AG04449 (cell line): ENCODE results near the gene KRT71.

ENCODE experiments used
- CTCF ChIA-PET: fragments of 350-600 bp; formaldehyde crosslinking; extraction: SDS; loops from one replicate; lab custom pipeline; 2021; ENCODE audit warnings: antibody characterized with exemption; lab: Yijun Ruan, JAX
- POLR2A ChIA-PET: fragments of 400-600, 350-600 bp; formaldehyde crosslinking; extraction: SDS; loops from one replicate; lab custom pipeline; 2020; ENCODE audit warnings: antibody characterized with exemption, inconsistent platforms; lab: Yijun Ruan, JAX
- DNase-seq: peaks from one replicate; pipeline ENCODE4 v3.0.0-alpha.2; 2010; ENCODE audit warnings: low read depth, low spot score
- H3K4me3 ChIP-seq: 2 replicates; pipeline ENCODE4 v1.5.1; 2011; ENCODE audit warnings: low read depth, mild to moderate bottlenecking, control low read depth, low read length
- CTCF ChIP-seq: IDR thresholded peaks from one replicate; pipeline ENCODE4 v1.5.1; 2011; ENCODE audit warnings: mild to moderate bottlenecking, moderate library complexity, low read length, control low read depth, inconsistent platforms; ENCODE audit not compliant: insufficient read depth; ENCODE audit errors: missing control alignments

Gene KRT71

GRCh38 chr12:52579468-52580465 is 26.8 kb upstream of the KRT71 start:
- CTCF ChIA-PET = interaction anchor here (0.9 to 23.1 kb wide), 8 partner anchors 10 to 423 kb away, joined by 3 to 951 read pairs (median 18); partner anchors contain the start of gene KRT74
- POLR2A ChIA-PET = interaction anchor here (0.6 kb wide), 1 partner anchor 103 kb away, joined by 3 read pairs; no protein-coding TSS in a partner anchor
- no peak for DNase-seq
- no peak for TF ChIP-seq CTCF
- H3K4me3 ChIP-seq = no peak overlapping the region

DNA sequence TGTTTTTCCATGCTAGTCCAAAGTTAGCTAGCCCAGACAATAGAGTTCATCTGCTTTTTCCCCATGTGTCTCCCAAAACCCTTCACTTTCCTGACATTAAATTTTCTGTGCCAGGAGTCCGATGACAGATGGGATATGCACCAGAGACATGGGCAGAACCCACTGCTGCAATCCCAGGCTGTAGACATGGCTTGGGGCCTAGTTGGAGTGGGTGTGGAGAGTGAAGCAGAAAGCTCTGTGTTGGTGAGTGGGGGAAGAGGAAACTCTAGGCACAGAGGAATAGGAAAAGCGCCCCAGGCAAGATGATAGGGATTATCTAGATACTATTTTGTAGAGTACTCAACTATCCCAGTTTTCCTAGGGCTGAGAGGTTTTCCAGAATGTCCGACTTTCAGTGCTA is 25.5 kb upstream of the KRT71 start:
- no peak overlapping the region for H3K4me3 ChIP-seq
- ChIA-PET POLR2A (interaction anchor here (0.9 kb wide), 1 partner anchor 431 kb away, joined by 3 read pairs; no protein-coding TSS in a partner anchor), CTCF (interaction anchor here (0.6 to 23.1 kb wide), 6 partner anchors 8 to 422 kb away, joined by 3 to 951 read pairs (median 54); partner anchors contain the start of gene KRT74)
- DNase-seq = no peak
- TF ChIP-seq CTCF = no peak

DNA sequence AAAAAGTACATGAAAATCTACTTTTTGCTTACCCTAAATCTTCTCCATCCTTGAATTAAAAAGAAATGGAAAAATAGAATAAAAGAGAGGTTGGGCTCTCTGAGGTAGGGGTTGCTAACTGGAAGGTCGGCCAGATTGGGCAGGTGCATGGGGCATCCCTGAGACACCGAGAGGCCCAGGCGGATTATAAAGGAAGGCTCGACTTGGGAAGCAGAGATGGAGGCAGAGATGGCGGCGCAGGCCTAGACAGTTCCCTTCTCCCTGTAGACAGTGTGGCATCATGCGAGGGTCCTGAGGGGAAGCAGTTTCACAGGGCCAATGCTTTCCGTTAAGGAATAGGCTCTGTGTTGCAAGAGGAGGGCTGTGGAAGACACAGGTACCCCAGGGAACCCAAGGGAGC is 24.4 kb upstream of the KRT71 start:
- H3K4me3 ChIP-seq = no peak overlapping the region
- DNase-seq = no peak
- TF ChIP-seq CTCF = no peak
- ChIA-PET CTCF (interaction anchor here (1.0 to 23.1 kb wide), 2 partner anchors 205 to 297 kb away, joined by 3 to 951 read pairs; no protein-coding TSS in a partner anchor), POLR2A (no interaction called here)

GRCh38 chr12:52575948-52576347 is 23.0 kb upstream of the KRT71 start:
- no peak for DNase-seq
- CTCF ChIA-PET = interaction anchor here (1.0 to 23.1 kb wide), 3 partner anchors 204 to 405 kb away, joined by 3 to 951 read pairs (median 3); no protein-coding TSS in a partner anchor
- no peak for TF ChIP-seq CTCF
- POLR2A ChIA-PET = no interaction called here
- H3K4me3 ChIP-seq = no peak overlapping the region

- no peak overlapping the region for H3K4me3 ChIP-seq
- ChIA-PET CTCF (interaction anchor here (1.3 to 23.1 kb wide), 4 partner anchors 7 to 406 kb away, joined by 3 to 951 read pairs (median 46); no protein-coding TSS in a partner anchor), POLR2A (no interaction called here)
- no peak for DNase-seq
- TF ChIP-seq CTCF = no peak
These were observed 22.3 kb upstream of the KRT71 start for GRCh38 chr12:52575256-52575655.

- ChIA-PET POLR2A (no interaction called here), CTCF (interaction anchor here (0.6 to 23.1 kb wide), 4 partner anchors 8 to 301 kb away, joined by 3 to 951 read pairs (median 46); no protein-coding TSS in a partner anchor)
- TF ChIP-seq CTCF = no peak
- no peak for DNase-seq
- no peak within 1 kb of the TSS for H3K4me3 ChIP-seq
These were observed 20.8 kb upstream of the KRT71 start, which contains the start of gene KRT74 for GRCh38 chr12:52573743-52574142. Gene KRT74 (minus strand): TSS chr12:52573843. CDS start chr12:52573777, 66 bp downstream.
